Parathyroid adenoma (tissue), 2 donors: Measurements from ENCODE around the gene LINGO3.

Experiments
- H2AFZ ChIP-seq: fragments of 300-600 bp; sonication (generic); one replicate; pipeline ENCODE4 v1.7.0; 2017; ENCODE audit warnings: antibody characterized with exemption, mild to moderate bottlenecking
- H3K27ac ChIP-seq: fragments of 300-600 bp; sonication (generic); one replicate; pipeline ENCODE4 v1.7.0; 2017
- H3K27me3 ChIP-seq: fragments of 300-600 bp; sonication (generic); one replicate; pipeline ENCODE4 v1.7.0; 2017; ENCODE audit warnings: low read length; ENCODE audit not compliant: control insufficient read depth, insufficient read depth
- H3K36me3 ChIP-seq: fragments of 300-600 bp; sonication (generic); one replicate; pipeline ENCODE4 v1.7.0; 2017; ENCODE audit warnings: low read length; ENCODE audit not compliant: control insufficient read depth, insufficient read depth
- H3K4me1 ChIP-seq: fragments of 300-600 bp; sonication (generic); one replicate; pipeline ENCODE4 v1.7.0; 2017; ENCODE audit warnings: control low read depth
- H3K4me2 ChIP-seq: fragments of 300-600 bp; sonication (generic); one replicate; pipeline ENCODE4 v1.7.0; 2017; ENCODE audit warnings: low read length
- H3K4me3 ChIP-seq: fragments of 300-600 bp; sonication (generic); one replicate; pipeline ENCODE4 v1.7.0; 2017; ENCODE audit warnings: low read depth, low read length
- H3K79me2 ChIP-seq: fragments of 300-600 bp; sonication (generic); one replicate; pipeline ENCODE4 v1.7.0; 2017; ENCODE audit warnings: control low read depth
- H3K9ac ChIP-seq: fragments of 300-600 bp; sonication (generic); one replicate; pipeline ENCODE4 v1.7.0; 2017; ENCODE audit warnings: mild to moderate bottlenecking
- H3K9me3 ChIP-seq: fragments of 300-600 bp; sonication (generic); one replicate; pipeline ENCODE4 v1.7.0; 2017; ENCODE audit warnings: low read length; ENCODE audit not compliant: control insufficient read depth
- CTCF ChIP-seq: fragments of 300-600 bp; sonication (generic); IDR thresholded peaks from one replicate; pipeline ENCODE4 v1.7.0; 2017; ENCODE audit warnings: antibody characterized with exemption, mild to moderate bottlenecking
- donor health status: primary hyperparathyroidism.

Gene LINGO3

GRCh38 chr19:2308114-2308556 is at the start of gene LINGO3:
Gene LINGO3 (minus strand): TSS chr19:2308154. CDS start chr19:2291776, 16,378 bp downstream.
- no peak within 1 kb of the TSS for H3K9ac ChIP-seq
- no peak for TF ChIP-seq CTCF
- H3K27ac ChIP-seq, result no peak within 1 kb of the TSS
- no peaks in the 10 kb centered on the region for H3K4me1 ChIP-seq
- H3K9me3 ChIP-seq, result no peaks in the 10 kb centered on the region
- no peak within 1 kb of the TSS for H2AFZ ChIP-seq
- H3K27me3 ChIP-seq, result peaks cover 4% of the 10 kb centered on the region
- H3K4me2 ChIP-seq, result no peak within 1 kb of the TSS
- no peaks in the 10 kb centered on the region for H3K79me2 ChIP-seq
- no peak within 1 kb of the TSS for H3K4me3 ChIP-seq
- no peaks in the 10 kb centered on the region for H3K36me3 ChIP-seq

- no peak overlapping the region for H2AFZ ChIP-seq
- H3K79me2 ChIP-seq, result no peaks in the 10 kb centered on the region
- no peak overlapping the region for H3K9ac ChIP-seq
- no peaks in the 10 kb centered on the region for H3K36me3 ChIP-seq
- no peak overlapping the region for H3K27ac ChIP-seq
- H3K4me1 ChIP-seq, result no peaks in the 10 kb centered on the region
- H3K4me3 ChIP-seq, result no peak overlapping the region
- no peaks in the 10 kb centered on the region for H3K9me3 ChIP-seq
- H3K27me3 ChIP-seq, result no peaks in the 10 kb centered on the region
- no peak for TF ChIP-seq CTCF
- no peak overlapping the region for H3K4me2 ChIP-seq
Observed at GRCh38 chr19:2356036-2356646, 48.2 kb upstream of the LINGO3 start.

GRCh38 chr19:2355168-2356035 is 47.4 kb upstream of the LINGO3 start:
- Histone ChIP-seq H3K27ac (no peak overlapping the region), H3K4me3 (no peak overlapping the region), H3K36me3 (no peaks in the 10 kb centered on the region), H3K4me1 (no peaks in the 10 kb centered on the region), H3K27me3 (no peaks in the 10 kb centered on the region), H3K79me2 (no peaks in the 10 kb centered on the region), H2AFZ (no peak overlapping the region), H3K9me3 (no peaks in the 10 kb centered on the region), H3K9ac (no peak overlapping the region), H3K4me2 (no peak overlapping the region)
- no peak for TF ChIP-seq CTCF

- H2AFZ ChIP-seq, result no peak overlapping the region
- H3K27me3 ChIP-seq, result no peaks in the 10 kb centered on the region
- no peak overlapping the region for H3K4me3 ChIP-seq
- H3K9me3 ChIP-seq, result no peaks in the 10 kb centered on the region
- no peak overlapping the region for H3K27ac ChIP-seq
- no peak overlapping the region for H3K9ac ChIP-seq
- no peaks in the 10 kb centered on the region for H3K4me1 ChIP-seq
- no peak overlapping the region for H3K4me2 ChIP-seq
- no peaks in the 10 kb centered on the region for H3K36me3 ChIP-seq
- H3K79me2 ChIP-seq, result no peaks in the 10 kb centered on the region
- no peak for TF ChIP-seq CTCF
Observed at GRCh38 chr19:2354670-2355069, 46.7 kb upstream of the LINGO3 start.
